ENCODE measurements around the gene ITPKB. TPM values are rescaled to one million over a fixed set of nuclear protein-coding genes. Genes with fewer than 3 reads are reported as not detected.

The ITPKB gene
- total RNA-seq, 1 experiment from 2014 or later, result 17.7 TPM

GRCh38 chr1:226702957-226703831 is 35.9 kb downstream of the ITPKB start:
- H3K4me3 ChIP-seq (ENCODE audit: low read length), result peak overlapping the region; percentile 65
- H3K9me2 ChIP-seq (replicated peaks; ENCODE audit: low read length), result no peaks in the 10 kb centered on the region
- peak overlapping the region; percentile 56 for H3K27ac ChIP-seq (ENCODE audit: low read length)
- H3K4me1 ChIP-seq (ENCODE audit: insufficient read depth, low read length), result peaks cover 31% of the 10 kb centered on the region
- TF ChIP-seq CTCF (conservative IDR thresholded peaks at IDR 0.05; ENCODE audit: low read depth, low read length), result no peak
- no peak for TF ChIP-seq EZH2phosphoT487 (IDR thresholded peaks at IDR 0.05; ENCODE audit: borderline replicate concordance, low read length)
- H3K4me2 ChIP-seq (ENCODE audit: low read length), result peak overlapping the region; percentile 86
- POLR2A ChIA-PET (ENCODE audit: unreplicated experiment), result interaction anchor here (0.6 to 0.7 kb wide), 2 partner anchors 93 to 112 kb away, joined by 3 to 11 read pairs; no protein-coding TSS in a partner anchor
- TSS peak; percentile 81 for BruUV-seq (replicated peaks)
- H4K20me1 ChIP-seq (ENCODE audit: low read length), result no peaks in the 10 kb centered on the region
- H2AFZ ChIP-seq (ENCODE audit: low read length), result peak overlapping the region; percentile 87
- DNase-seq, result peak; percentile 64
- CTCF ChIA-PET, result interaction anchor here (0.5 to 0.7 kb wide), 2 partner anchors 89 to 92 kb away, joined by 3 read pairs; no protein-coding TSS in a partner anchor
- intact Hi-C loops (cut with micrococcal nuclease), result loop anchor here (1.0 to 5.0 kb wide), 2 partner anchors 26 to 41 kb away; no protein-coding TSS in a partner anchor
- H3K9me3 ChIP-seq (ENCODE audit: low read length), result no peaks in the 10 kb centered on the region
- H3K79me2 ChIP-seq (ENCODE audit: low read length), result no peaks in the 10 kb centered on the region
- H3F3A ChIP-seq (ENCODE audit: low read length, unreplicated experiment), result no peaks in the 10 kb centered on the region
- no peaks in the 10 kb centered on the region for H3K27me3 ChIP-seq (ENCODE audit: low read length)
- ATAC-seq, result peak; percentile 77
- H3K9ac ChIP-seq (ENCODE audit: low read length), result peak overlapping the region; percentile 80
- H3K36me3 ChIP-seq (ENCODE audit: low read depth, low read length), result no peaks in the 10 kb centered on the region

GRCh38 chr1:226702318-226702956 is 36.6 kb downstream of the ITPKB start:
- ATAC-seq (peak; percentile 8), DNase-seq (peak; percentile 57)
- no peaks in the 10 kb centered on the region for H3K9me2 ChIP-seq (replicated peaks; ENCODE audit: low read length)
- H2AFZ ChIP-seq (ENCODE audit: low read length), result peak overlapping the region; percentile 87
- H3F3A ChIP-seq (ENCODE audit: low read length, unreplicated experiment), result no peaks in the 10 kb centered on the region
- ChIA-PET CTCF (interaction anchor here (0.5 to 0.7 kb wide), 2 partner anchors 90 to 93 kb away, joined by 3 read pairs; no protein-coding TSS in a partner anchor), POLR2A (ENCODE audit: unreplicated experiment) (interaction anchor here (0.6 kb wide), 2 partner anchors 94 to 238 kb away, joined by 3 read pairs; partner anchors contain the start of gene COQ8A)
- peaks cover 36% of the 10 kb centered on the region for H3K4me1 ChIP-seq (ENCODE audit: insufficient read depth, low read length)
- H4K20me1 ChIP-seq (ENCODE audit: low read length), result no peaks in the 10 kb centered on the region
- H3K4me2 ChIP-seq (ENCODE audit: low read length), result peak overlapping the region; percentile 86
- H3K27ac ChIP-seq (ENCODE audit: low read length), result peak overlapping the region; percentile 56
- H3K36me3 ChIP-seq (ENCODE audit: low read depth, low read length), result no peaks in the 10 kb centered on the region
- intact Hi-C loops (cut with micrococcal nuclease), result loop anchor here (5.0 kb wide), 1 partner anchor 40 kb away; no protein-coding TSS in a partner anchor
- no peaks in the 10 kb centered on the region for H3K9me3 ChIP-seq (ENCODE audit: low read length)
- no peaks in the 10 kb centered on the region for H3K79me2 ChIP-seq (ENCODE audit: low read length)
- TF ChIP-seq CTCF (conservative IDR thresholded peaks at IDR 0.05; ENCODE audit: low read depth, low read length), result no peak
- TF ChIP-seq EZH2 (IDR thresholded peaks at IDR 0.05; ENCODE audit: low read length, unreplicated experiment), result no peak
- no peak for TF ChIP-seq EZH2phosphoT487 (IDR thresholded peaks at IDR 0.05; ENCODE audit: borderline replicate concordance, low read length)
- no peaks in the 10 kb centered on the region for H3K27me3 ChIP-seq (ENCODE audit: low read length)
- peak overlapping the region; percentile 80 for H3K9ac ChIP-seq (ENCODE audit: low read length)
- peak overlapping the region; percentile 65; the same call in 1 of the 2 replicates for H3K4me3 ChIP-seq (ENCODE audit: low read length)
- no TSS peak for BruUV-seq (replicated peaks)

All from PC-3 (cell line).